Stimulated activated CD4-positive, alpha-beta T cell treated with anti-CD3 and anti-CD28 coated beads, Interleukin-12 subunit alpha, Interleukin-12 subunit beta, amount 100 ng/mL, for 48 hours (primary cell): ENCODE results near the gene FPR3.
"Not testable (repeated sequence)": the region's sequence is repeated elsewhere in the genome, so short reads cannot be mapped to it uniquely, and the experiment has no call there.

ENCODE experiments used
- DNase-seq, 3 donors: peaks; one replicate each; pipeline ENCODE4 v3.0.0-alpha.2; 2020; ENCODE audit warnings: low read depth in 2 of 3, low spot score in 1 of 3

The FPR3 gene

DNA sequence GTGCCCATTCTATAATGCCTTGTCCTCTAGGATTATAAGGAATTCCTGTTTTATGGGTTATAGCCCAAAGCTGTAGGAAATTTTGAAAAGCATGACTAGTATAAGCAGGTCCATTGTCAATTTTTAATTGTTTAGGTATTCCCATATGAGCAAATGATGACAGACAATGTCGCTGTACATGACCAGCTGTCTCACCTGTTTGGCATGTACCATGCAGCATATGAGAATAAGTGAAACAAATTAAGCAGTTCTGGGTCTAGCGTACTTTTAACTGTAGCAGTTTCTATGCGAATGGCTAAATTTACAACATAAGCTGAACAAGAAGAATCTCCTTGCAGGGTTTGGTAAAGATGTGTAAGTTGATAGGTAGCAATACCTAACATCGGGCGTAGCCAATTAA is 11.6 kb downstream of the FPR3 start:
- not testable (repeated sequence) for DNase-seq

- DNase-seq: no peak
Observed at GRCh38 chr19:51807111-51807701, 12.2 kb downstream of the FPR3 start.

DNA sequence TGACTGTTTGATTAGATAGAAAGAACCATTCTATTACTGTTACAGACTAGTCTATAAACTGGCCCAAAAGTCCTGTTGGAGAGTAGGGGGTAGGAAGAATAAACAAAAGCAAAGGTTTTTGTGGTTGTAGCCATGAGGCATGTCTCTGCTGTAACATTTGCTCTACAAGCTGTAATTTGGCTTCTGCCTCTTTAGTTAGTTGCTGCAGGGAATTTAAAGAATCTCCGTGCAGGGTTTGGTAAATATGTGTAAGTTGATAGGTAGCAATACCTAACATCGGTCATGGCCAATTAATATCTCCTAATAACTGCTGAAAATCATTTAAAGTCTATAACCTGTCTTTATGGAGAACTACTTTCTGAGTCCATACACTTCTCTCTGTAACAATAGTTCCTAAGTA is 13.0 kb downstream of the FPR3 start:
- no peak for DNase-seq

- no peak for DNase-seq
Observed at GRCh38 chr19:51808333-51808986, 13.5 kb downstream of the FPR3 start.

DNA sequence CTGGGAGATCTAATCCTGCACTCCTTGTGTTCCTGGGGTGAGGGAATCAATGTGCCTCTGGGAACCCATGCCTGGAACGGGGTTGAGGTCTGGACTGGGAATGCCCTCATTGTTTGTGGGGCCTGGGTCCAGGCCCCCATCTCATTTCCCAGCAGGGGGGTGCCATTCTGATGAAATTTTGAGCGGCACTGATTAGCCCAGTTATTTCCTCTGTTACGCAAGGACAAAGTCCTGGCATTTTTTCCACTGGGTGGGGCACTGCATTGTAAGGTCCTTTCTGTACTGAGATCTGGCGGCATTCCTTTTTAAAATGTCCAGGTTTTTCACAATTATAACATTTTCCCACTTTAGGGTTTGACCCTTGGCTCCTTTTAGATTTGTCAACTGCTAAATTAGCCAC is 14.8 kb downstream of the FPR3 start:
- DNase-seq: no peak

DNA sequence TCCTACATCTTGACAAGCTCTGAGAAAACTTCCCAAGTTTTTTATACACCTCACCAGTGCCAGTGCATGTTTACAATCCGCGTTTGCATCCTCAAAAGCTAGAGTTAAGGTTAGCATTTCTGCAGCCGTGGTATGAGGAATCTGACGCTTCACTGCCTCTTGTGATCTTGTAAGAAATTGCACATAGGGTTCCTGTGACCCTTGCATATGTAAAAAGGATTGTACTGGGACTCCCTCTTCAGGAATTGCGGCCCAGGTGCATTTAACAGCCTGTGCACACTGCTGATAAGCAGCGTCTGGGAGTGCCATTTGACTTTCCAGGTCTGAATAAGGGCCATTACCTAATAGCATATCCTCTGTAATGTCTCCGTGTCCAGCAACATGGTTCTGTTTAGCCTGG is 15.3 kb downstream of the FPR3 start:
- no peak for DNase-seq

GRCh38 chr19:51811344-51811743 is 16.4 kb downstream of the FPR3 start:
- no peak for DNase-seq

GRCh38 chr19:51815043-51815442 is 20.1 kb downstream of the FPR3 start:
- no peak for DNase-seq

DNA sequence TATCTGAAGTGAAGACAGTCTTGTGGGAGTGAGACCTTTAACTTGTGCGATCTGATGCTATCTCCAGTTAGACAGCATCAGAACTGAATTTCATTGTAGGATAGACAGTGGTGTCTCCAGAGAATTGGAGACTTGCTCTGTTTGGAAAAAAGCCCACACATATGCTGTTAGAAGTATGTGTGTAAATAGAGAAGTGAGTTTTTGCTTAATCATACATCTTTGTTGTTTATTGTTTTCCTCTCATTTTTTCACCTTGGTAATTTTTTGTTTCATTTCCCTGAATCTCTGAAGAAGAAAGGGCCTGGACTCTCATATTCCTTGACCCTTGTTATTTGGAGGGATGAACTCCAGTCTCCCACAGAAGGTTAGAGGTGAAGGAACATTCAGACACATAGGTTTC is 21.8 kb downstream of the FPR3 start:
- DNase-seq: no peak

DNA sequence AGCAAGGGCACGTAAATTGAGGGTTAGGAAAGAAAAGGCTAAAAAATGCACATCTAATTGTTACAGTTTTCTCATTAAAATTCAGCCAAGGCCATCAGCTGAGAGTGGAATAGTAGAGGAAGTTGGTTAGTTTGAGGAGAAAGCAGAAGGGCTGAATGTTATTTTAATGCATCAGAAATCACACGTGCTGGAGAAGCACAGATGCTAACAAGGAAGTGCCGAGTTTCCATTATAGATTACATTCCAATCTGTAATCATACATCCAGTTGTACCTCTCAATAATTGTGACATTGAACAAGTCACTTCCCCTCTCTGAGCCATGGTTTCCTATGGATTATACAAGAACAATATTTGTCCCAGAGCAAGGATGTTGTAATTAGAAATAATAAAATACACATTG is 25.1 kb downstream of the FPR3 start:
- no peak for DNase-seq

- DNase-seq: no peak
Observed at GRCh38 chr19:51820831-51821446, 26.0 kb downstream of the FPR3 start.

GRCh38 chr19:51821456-51821855 is 26.5 kb downstream of the FPR3 start:
- DNase-seq: no peak

DNA sequence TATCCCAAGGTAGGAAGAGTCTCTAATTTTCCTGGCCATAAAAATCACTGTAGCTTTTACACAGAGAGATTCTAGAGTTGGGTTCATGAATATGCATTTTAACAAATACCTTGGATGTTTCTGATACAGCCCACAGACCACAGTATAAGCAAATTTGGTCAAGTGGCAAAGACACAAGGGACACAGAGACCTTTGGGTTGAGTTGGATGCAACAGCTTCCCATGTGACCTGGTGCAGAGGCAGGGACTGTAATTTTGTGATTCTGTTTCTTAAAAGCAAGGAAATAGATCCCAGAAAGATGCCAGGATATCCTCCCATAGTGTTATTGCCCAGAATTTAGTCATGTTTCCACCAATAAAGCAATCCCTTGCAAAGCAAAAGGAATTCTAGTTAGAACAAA is 27.0 kb downstream of the FPR3 start:
- no peak for DNase-seq

GRCh38 chr19:51822325-51822724 is 27.4 kb downstream of the FPR3 start:
- no peak for DNase-seq

- no peak for DNase-seq
Observed at GRCh38 chr19:51822946-51823345, 28.0 kb downstream of the FPR3 start.

DNA sequence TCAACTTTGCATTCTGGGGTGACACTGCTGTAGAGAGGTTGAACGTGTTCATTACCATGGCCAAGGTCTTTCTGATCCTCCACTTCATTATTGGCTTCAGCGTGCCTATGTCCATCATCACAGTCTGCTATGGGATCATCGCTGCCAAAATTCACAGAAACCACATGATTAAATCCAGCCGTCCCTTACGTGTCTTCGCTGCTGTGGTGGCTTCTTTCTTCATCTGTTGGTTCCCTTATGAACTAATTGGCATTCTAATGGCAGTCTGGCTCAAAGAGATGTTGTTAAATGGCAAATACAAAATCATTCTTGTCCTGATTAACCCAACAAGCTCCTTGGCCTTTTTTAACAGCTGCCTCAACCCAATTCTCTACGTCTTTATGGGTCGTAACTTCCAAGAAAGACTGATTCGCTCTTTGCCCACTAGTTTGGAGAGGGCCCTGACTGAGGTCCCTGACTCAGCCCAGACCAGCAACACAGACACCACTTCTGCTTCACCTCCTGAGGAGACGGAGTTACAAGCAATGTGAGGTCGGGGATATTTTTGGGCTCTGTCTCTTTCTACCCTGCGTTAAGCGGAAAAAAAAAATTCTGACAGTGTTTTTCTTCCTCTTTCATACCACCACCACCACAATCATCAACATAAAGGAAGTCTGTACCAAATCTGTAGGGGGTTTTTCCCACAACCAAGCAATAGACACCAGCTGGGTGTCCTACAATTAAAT is 29.5 kb downstream of the FPR3 start:
- DNase-seq: no peak

- no peak for DNase-seq
Observed at GRCh38 chr19:51830274-51830673, 35.3 kb downstream of the FPR3 start.

DNA sequence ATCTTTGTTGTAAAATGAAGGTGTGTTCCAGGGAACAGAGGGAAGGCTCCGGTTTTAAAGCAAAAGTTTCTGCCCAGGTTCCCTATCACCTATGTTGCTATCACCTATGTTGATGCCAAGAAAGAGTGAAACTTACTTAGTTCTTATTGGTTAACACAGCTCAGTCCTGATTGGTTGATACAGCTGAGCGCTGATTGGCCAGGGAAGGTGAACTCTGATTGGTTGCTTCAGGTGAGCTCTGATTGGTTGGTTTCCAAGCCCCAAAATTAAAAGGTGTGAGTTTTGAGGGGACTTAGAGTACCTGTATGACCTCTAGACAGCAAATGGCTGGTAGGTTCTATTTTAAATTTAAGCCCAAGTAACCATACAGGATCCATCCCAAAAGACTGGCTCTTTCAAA is 42.2 kb downstream of the FPR3 start:
- DNase-seq: no peak

DNA sequence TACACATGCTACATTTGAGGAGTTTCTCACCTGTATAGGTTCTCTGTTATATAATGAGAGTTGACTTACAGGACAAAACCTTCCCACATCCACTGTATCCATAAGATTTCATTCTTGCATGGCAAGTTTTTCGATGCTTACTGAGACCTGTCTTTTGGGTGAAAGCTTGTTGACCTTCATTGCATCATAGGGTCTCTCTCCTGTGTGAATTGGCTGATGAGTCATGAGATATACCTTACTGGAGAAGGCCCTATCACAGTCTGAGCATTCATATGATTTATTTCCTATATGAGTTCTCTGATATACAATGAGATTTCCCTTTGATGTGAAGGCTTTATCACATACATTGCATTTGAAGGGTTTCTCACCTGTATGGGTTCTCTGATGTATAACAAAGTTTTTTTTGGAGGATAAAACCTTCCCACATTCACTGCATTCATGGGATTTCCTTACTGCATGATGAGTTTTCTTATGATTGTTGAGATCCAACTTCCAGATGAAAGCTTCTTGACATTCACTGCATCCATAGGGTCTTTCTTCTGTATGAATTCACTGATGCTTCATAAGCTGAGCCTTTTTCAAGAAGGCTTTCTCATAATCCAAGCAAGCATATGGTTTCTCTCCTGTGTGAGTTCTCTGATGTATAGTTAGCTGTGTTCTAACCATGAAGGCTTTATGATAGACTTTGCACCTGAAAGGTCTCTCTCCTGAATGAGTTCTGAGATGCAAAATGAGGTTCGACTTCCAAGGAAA is 67.1 kb downstream of the FPR3 start:
- no peak for DNase-seq

DNA sequence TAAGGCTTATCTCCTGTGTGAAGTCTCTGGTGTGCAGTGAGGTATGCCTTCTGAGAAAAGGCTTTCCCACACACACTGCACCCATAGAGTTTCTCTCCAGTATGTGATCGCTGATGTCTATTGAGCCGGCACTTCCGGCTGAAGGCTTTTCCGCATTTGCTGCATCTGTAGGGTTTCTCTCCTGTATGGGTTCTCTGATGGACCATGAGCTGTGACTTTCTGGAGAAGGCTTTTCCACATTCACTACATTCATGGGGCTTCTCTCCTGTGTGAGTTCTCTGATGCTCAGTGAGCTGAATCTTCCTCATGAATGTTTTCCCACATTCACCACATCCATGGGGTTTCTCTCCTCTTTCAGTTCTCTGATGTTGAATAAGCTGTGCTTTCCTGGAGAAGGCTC is 78.1 kb downstream of the FPR3 start:
- no peak for DNase-seq
